Inflammatory macrophage treated with lipopolysaccharide for 1 hour (primary cell): Measurements from ENCODE around the gene TAS2R40.
"Not testable (repeated sequence)": the region's sequence is repeated elsewhere in the genome, so short reads cannot be mapped to it uniquely, and the experiment has no call there.

Experiments
- DNase-seq, 2 donors: peaks; one replicate each; pipeline ENCODE4 v3.0.0-alpha.2; 2020 to 2022

TAS2R40 gene

GRCh38 chr7:143221737-143222136, at the start of gene TAS2R40:
TAS2R40 (plus strand) TSS chr7:143222037; CDS start chr7:143222079, 42 bp downstream.
- DNase-seq: peak; percentile 44 to 46

GRCh38 chr7:143172354-143172753, 49.5 kb upstream of the TAS2R40 start:
- no peak for DNase-seq

- no peak for DNase-seq
These were observed 45.7 kb upstream of the TAS2R40 start for GRCh38 chr7:143176128-143176527.

GRCh38 chr7:143177374-143178119, 44.3 kb upstream of the TAS2R40 start:
- no peak for DNase-seq

GRCh38 chr7:143180771-143181170, 41.1 kb upstream of the TAS2R40 start:
- not testable (repeated sequence) for DNase-seq

GRCh38 chr7:143181349-143181748, 40.5 kb upstream of the TAS2R40 start:
- no peak for DNase-seq

GRCh38 chr7:143183024-143183423, 38.8 kb upstream of the TAS2R40 start, which contains the start of gene TAS2R39:
TAS2R39 (plus strand) TSS chr7:143183419; CDS start chr7:143183419, 0 bp downstream.
- DNase-seq: no peak

- DNase-seq: no peak
These were observed 36.3 kb upstream of the TAS2R40 start for GRCh38 chr7:143185551-143185950.

- no peak for DNase-seq
These were observed 32.8 kb upstream of the TAS2R40 start for GRCh38 chr7:143188994-143189393.

- no peak for DNase-seq
These were observed 28.0 kb upstream of the TAS2R40 start for GRCh38 chr7:143193880-143194279.

- peak; percentile 34 to 81 for DNase-seq
These were observed 22.8 kb upstream of the TAS2R40 start for GRCh38 chr7:143199040-143199439.

- DNase-seq: no peak
These were observed 19.7 kb upstream of the TAS2R40 start for GRCh38 chr7:143202161-143202560.

GRCh38 chr7:143203386-143203785, 18.5 kb upstream of the TAS2R40 start:
- DNase-seq: no peak

- peak; percentile 85 to 93 for DNase-seq
These were observed 16.1 kb upstream of the TAS2R40 start for GRCh38 chr7:143205560-143206293.

- no peak for DNase-seq
These were observed 11.3 kb upstream of the TAS2R40 start for GRCh38 chr7:143210541-143210940.

- DNase-seq: not testable (repeated sequence)
These were observed 8.4 kb upstream of the TAS2R40 start for GRCh38 chr7:143213478-143213877.

GRCh38 chr7:143214789-143215679, 6.8 kb upstream of the TAS2R40 start:
- DNase-seq: peak; percentile 78 to 97

- DNase-seq: peak in 1 of 2 donors; percentile 31
These were observed 5.7 kb upstream of the TAS2R40 start for GRCh38 chr7:143216151-143216550.

- peak in 1 of 2 donors; percentile 17 for DNase-seq
These were observed 5.2 kb upstream of the TAS2R40 start for GRCh38 chr7:143216686-143217085.

GRCh38 chr7:143217806-143218205, 4.0 kb upstream of the TAS2R40 start:
- no peak for DNase-seq

GRCh38 chr7:143221286-143221685, 551 bp upstream of the TAS2R40 start:
- DNase-seq: no peak

GRCh38 chr7:143222782-143223181, 945 bp downstream of the TAS2R40 start:
- DNase-seq: peak; percentile 79 to 83

- DNase-seq: no peak
These were observed 1.9 kb downstream of the TAS2R40 start for GRCh38 chr7:143223784-143224183.
